GM23338 (cell line): ENCODE data around the gene GPSM1. TPM values are rescaled to one million over a fixed set of nuclear protein-coding genes. Genes with fewer than 3 reads are reported as not detected.

Experiments used
- ATAC-seq: fragments of 200-7000 bp; cut with Tn5 transposase; 3 replicates; pipeline ENCODE4 v1.9.1; 2020
- DNase-seq: peaks from one replicate; pipeline ENCODE4 v3.0.0-alpha.2; 2015; ENCODE audit warnings: low spot score
- H2AFZ ChIP-seq: fragments of 200-600 bp; sonication (generic); 2 replicates; pipeline ENCODE4 v1.8.0; 2016; ENCODE audit warnings: antibody characterized with exemption, mild to moderate bottlenecking, moderate library complexity
- H3F3A ChIP-seq: fragments of 200-600 bp; sonication (generic); replicated peaks from 2 replicates; pipeline ENCODE4 v1.8.0; 2017; ENCODE audit warnings: antibody characterized with exemption, mixed run types, low read depth
- H3K27ac ChIP-seq: fragments of 200-600 bp; sonication (generic); 2 replicates; pipeline ENCODE4 v1.6.1; 2016; ENCODE audit warnings: low read depth
- H3K27me3 ChIP-seq: fragments of 200-600 bp; sonication (generic); 2 replicates; pipeline ENCODE4 v1.8.0; 2016; ENCODE audit warnings: mild to moderate bottlenecking, mixed run types, moderate library complexity; ENCODE audit not compliant: insufficient read depth
- H3K36me3 ChIP-seq: fragments of 200-600 bp; sonication (generic); 2 replicates; pipeline ENCODE4 v1.8.0; 2016; ENCODE audit warnings: mild to moderate bottlenecking; ENCODE audit not compliant: insufficient read depth
- H3K4me1 ChIP-seq: fragments of 200-600 bp; sonication (generic); 2 replicates; pipeline ENCODE4 v1.8.0; 2016; ENCODE audit warnings: mild to moderate bottlenecking, moderate library complexity; ENCODE audit not compliant: insufficient read depth
- H3K4me2 ChIP-seq: fragments of 200-600 bp; sonication (generic); 2 replicates; pipeline ENCODE4 v1.7.1; 2017; ENCODE audit warnings: mixed run types
- H3K4me3 ChIP-seq: fragments of 200-600 bp; sonication (generic); 2 replicates; pipeline ENCODE4 v1.6.1; 2016; ENCODE audit warnings: mixed run types
- H3K79me2 ChIP-seq: fragments of 200-600 bp; sonication (generic); replicated peaks from 2 replicates; pipeline ENCODE4 v1.8.0; 2017; ENCODE audit warnings: mild to moderate bottlenecking; ENCODE audit not compliant: insufficient read depth
- H3K9me2 ChIP-seq: fragments of 200-600 bp; sonication (generic); 2 replicates; pipeline ENCODE4 v1.8.0; 2017; ENCODE audit not compliant: insufficient read depth
- H4K20me1 ChIP-seq: fragments of 200-600 bp; sonication (generic); replicated peaks from 2 replicates; pipeline ENCODE4 v1.8.0; 2017; ENCODE audit warnings: mild to moderate bottlenecking; ENCODE audit not compliant: insufficient read depth
- H3K27ac Mint-ChIP-seq: 2 replicates; pipeline ENCODE4 v1.8.0; 2020; ENCODE audit warnings: inconsistent platforms, mild to moderate bottlenecking, moderate library complexity, mixed read lengths
- H3K27me3 Mint-ChIP-seq: 3 replicates; pipeline ENCODE4 v1.8.0; 2022; ENCODE audit warnings: low read depth, mild to moderate bottlenecking, moderate library complexity, mixed read lengths, inconsistent platforms; ENCODE audit not compliant: insufficient read depth, poor library complexity
- H3K36me3 Mint-ChIP-seq: 3 replicates; pipeline ENCODE4 v1.8.0; 2021; ENCODE audit warnings: low read depth, mild to moderate bottlenecking, inconsistent platforms, moderate library complexity, mixed read lengths
- H3K4me1 Mint-ChIP-seq: 3 replicates; pipeline ENCODE4 v1.8.0; 2020; ENCODE audit warnings: mild to moderate bottlenecking, inconsistent platforms, mixed read lengths
- H3K4me3 Mint-ChIP-seq: 3 replicates; pipeline ENCODE4 v1.8.0; 2021; ENCODE audit warnings: moderate library complexity, mild to moderate bottlenecking, inconsistent platforms, mixed read lengths
- H3K9me3 Mint-ChIP-seq: 3 replicates; pipeline ENCODE4 v1.8.0; 2020; ENCODE audit warnings: moderate library complexity, mild to moderate bottlenecking, inconsistent platforms, mixed read lengths
- CREB1 ChIP-seq: fragments of 250-450 bp; sonication (Bioruptor Pico); IDR thresholded peaks from 2 replicates; pipeline ENCODE4 v1.5.0; 2020; ENCODE audit warnings: low read depth, mild to moderate bottlenecking, moderate library complexity
- ETS1 ChIP-seq: IDR thresholded peaks from 2 replicates; pipeline ENCODE4 v1.6.1; 2016; ENCODE audit warnings: antibody characterized with exemption
- EZH2 ChIP-seq: fragments of 200-600 bp; sonication (generic); IDR thresholded peaks from one replicate; pipeline ENCODE4 v1.8.0; 2017; ENCODE audit warnings: antibody characterized with exemption, mild to moderate bottlenecking, low read depth; ENCODE audit not compliant: unreplicated experiment
- EZH2phosphoT487 ChIP-seq: fragments of 200-600 bp; sonication (generic); IDR thresholded peaks from one replicate; pipeline ENCODE4 v1.8.1; 2018; ENCODE audit warnings: antibody characterized with exemption; ENCODE audit not compliant: unreplicated experiment
- JUNB ChIP-seq: IDR thresholded peaks from one replicate; pipeline ENCODE4 v1.6.1; 2016; ENCODE audit warnings: antibody characterized with exemption; ENCODE audit not compliant: unreplicated experiment
- NANOG ChIP-seq: IDR thresholded peaks from 2 replicates; pipeline ENCODE4 v1.6.1; 2016; ENCODE audit warnings: antibody characterized with exemption, borderline replicate concordance
- POLR2AphosphoS5 ChIP-seq: IDR thresholded peaks from 2 replicates; pipeline ENCODE4 v1.6.1; 2016; ENCODE audit warnings: antibody characterized with exemption, low read depth
- REST ChIP-seq: IDR thresholded peaks from one replicate; pipeline ENCODE4 v1.6.1; 2018; ENCODE audit warnings: antibody characterized with exemption; ENCODE audit not compliant: unreplicated experiment
- STAT1 ChIP-seq: IDR thresholded peaks from one replicate; pipeline ENCODE4 v1.6.1; 2016; ENCODE audit warnings: antibody characterized with exemption; ENCODE audit not compliant: unreplicated experiment
- ZNF114 ChIP-seq: fragments of 250-450 bp; sonication (Bioruptor Pico); IDR thresholded peaks from 2 replicates; pipeline ENCODE4 v1.5.0; 2020; ENCODE audit warnings: mild to moderate bottlenecking, moderate library complexity
- ZNF331 ChIP-seq: fragments of 250-450 bp; sonication (Bioruptor Pico); IDR thresholded peaks from 2 replicates; pipeline ENCODE4 v1.5.0; 2020; ENCODE audit warnings: low read depth, mild to moderate bottlenecking, moderate library complexity
- ZNF462 ChIP-seq: fragments of 250-450 bp; sonication (Bioruptor Pico); IDR thresholded peaks from 2 replicates; pipeline ENCODE4 v1.5.0; 2020; ENCODE audit warnings: mild to moderate bottlenecking, moderate library complexity
- polyA plus RNA-seq: library from polyadenylated mRNA; unstranded; fragments of >200 nt; fragmentation: Nextera tagmentation; extraction: Ambion mirVana; gene quantifications from 2 replicates; pipeline ENCODE4 v1.2.1, GENCODE V29; 2016
- total RNA-seq: library from RNA; depleted of rRNA; stranded (reverse); fragments of >200 nt; shearing (Covaris generic); gene quantifications from 2 replicates; pipeline ENCODE4 v1.2.3, GENCODE V29; 2014
- TF ChIP-seq, protein P1 (sequence below), 2 experiments: fragments of 200-600 bp in 1 of 2; sonication (generic) in 1 of 2; conservative IDR thresholded peaks; 2 replicates each; pipeline versions ENCODE4 v1.5.1 to v1.6.1; 2016 to 2017; ENCODE audit warnings: antibody characterized with exemption in 2 of 2, low read depth in 2 of 2, mild to moderate bottlenecking in 2 of 2, moderate library complexity in 1 of 2

Gene GPSM1
- total and polyA plus RNA-seq, 2 experiments from 2014 or later = 4.8 to 23.2 TPM

DNA sequence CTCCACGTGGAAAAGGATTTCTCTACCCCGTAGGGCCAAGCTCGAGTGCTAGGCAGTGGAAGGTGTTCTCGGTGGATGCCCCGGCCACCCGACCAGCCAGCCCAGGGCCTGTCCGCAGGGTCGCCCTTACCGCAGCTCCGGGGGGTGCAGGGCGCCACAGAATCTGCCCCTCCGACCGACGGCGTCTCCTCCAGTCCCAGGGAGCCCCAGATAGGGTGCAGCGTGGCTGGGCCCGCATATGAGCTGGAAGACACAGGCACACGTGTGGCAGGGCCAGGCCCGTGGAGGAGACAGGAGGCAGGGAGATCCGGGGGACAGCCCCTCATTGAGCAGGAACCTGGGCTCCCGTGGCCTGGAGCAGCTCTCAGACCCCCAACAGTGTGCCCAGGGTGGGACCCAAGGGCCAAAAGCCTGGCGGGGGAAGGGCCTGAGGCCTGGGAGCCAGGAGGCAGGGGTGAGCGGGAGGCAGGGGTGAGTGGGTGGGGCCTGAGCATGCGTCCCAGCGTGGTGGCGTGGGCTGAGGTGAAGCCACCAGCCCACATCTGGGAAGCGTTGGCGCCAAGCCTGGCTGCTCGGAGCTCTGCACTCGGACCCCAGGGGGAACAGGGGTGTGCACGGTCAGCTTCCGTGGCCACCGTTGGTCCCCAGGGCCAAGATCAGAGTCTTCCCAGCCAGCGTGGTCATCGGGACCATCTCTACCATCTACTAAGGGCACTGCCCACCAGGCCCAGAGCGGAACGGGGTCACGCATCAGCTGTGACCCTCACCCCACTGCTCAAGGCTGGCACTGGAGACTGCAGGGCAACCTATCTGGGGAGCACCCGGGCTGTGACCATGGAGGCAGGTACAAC is 45.7 kb upstream of the GPSM1 start:
- H3K4me1 Mint-ChIP-seq = peaks cover 4% of the 10 kb centered on the region; the same call in 1 of the 3 replicates
- no peak for TF ChIP-seq EZH2phosphoT487
- TF ChIP-seq ZNF462 (CRISPR knock-in tag) = no peak
- TF ChIP-seq JUNB = no peak
- no peak for TF ChIP-seq NANOG
- TF ChIP-seq ETS1 = no peak
- TF ChIP-seq, protein P1, sequence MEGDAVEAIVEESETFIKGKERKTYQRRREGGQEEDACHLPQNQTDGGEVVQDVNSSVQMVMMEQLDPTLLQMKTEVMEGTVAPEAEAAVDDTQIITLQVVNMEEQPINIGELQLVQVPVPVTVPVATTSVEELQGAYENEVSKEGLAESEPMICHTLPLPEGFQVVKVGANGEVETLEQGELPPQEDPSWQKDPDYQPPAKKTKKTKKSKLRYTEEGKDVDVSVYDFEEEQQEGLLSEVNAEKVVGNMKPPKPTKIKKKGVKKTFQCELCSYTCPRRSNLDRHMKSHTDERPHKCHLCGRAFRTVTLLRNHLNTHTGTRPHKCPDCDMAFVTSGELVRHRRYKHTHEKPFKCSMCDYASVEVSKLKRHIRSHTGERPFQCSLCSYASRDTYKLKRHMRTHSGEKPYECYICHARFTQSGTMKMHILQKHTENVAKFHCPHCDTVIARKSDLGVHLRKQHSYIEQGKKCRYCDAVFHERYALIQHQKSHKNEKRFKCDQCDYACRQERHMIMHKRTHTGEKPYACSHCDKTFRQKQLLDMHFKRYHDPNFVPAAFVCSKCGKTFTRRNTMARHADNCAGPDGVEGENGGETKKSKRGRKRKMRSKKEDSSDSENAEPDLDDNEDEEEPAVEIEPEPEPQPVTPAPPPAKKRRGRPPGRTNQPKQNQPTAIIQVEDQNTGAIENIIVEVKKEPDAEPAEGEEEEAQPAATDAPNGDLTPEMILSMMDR (conservative IDR thresholded peaks at IDR 0.05; ENCODE audit: low read depth in 2 of 2) = no peak
- TF ChIP-seq ZNF114 (CRISPR knock-in tag) = no peak
- TF ChIP-seq REST = no peak
- no peak for TF ChIP-seq EZH2
- TF ChIP-seq STAT1 = no peak
- no peak for TF ChIP-seq ZNF331 (CRISPR knock-in tag)
- TF ChIP-seq POLR2AphosphoS5 = no peak
- TF ChIP-seq CREB1 = no peak
- no peaks in the 10 kb centered on the region for H4K20me1 ChIP-seq
- no peak overlapping the region for H3K27ac Mint-ChIP-seq
- H3K27me3 Mint-ChIP-seq = peaks cover 4% of the 10 kb centered on the region
- no peaks in the 10 kb centered on the region for H3K4me1 ChIP-seq
- DNase-seq = no peak
- no peaks in the 10 kb centered on the region for H3K9me2 ChIP-seq
- no peaks in the 10 kb centered on the region for H3K79me2 ChIP-seq
- H3K36me3 Mint-ChIP-seq = no peaks in the 10 kb centered on the region
- H3K4me3 ChIP-seq = no peak overlapping the region
- no peak overlapping the region for H3K4me2 ChIP-seq
- H3K4me3 Mint-ChIP-seq = no peak overlapping the region
- no peaks in the 10 kb centered on the region for H3K36me3 ChIP-seq
- H3K9me3 Mint-ChIP-seq = peaks cover 3% of the 10 kb centered on the region; the same call in 1 of the 3 replicates
- no peaks in the 10 kb centered on the region for H3F3A ChIP-seq
- no peaks in the 10 kb centered on the region for H3K27me3 ChIP-seq
- no peak overlapping the region for H3K27ac ChIP-seq
- ATAC-seq = no peak
- H2AFZ ChIP-seq = no peak overlapping the region
